ENCODE data around the gene LCN12.

GRCh38 chr9:136939996-136940525, 12.0 kb upstream of the LCN12 start:
- TF ChIP-seq, protein P1, sequence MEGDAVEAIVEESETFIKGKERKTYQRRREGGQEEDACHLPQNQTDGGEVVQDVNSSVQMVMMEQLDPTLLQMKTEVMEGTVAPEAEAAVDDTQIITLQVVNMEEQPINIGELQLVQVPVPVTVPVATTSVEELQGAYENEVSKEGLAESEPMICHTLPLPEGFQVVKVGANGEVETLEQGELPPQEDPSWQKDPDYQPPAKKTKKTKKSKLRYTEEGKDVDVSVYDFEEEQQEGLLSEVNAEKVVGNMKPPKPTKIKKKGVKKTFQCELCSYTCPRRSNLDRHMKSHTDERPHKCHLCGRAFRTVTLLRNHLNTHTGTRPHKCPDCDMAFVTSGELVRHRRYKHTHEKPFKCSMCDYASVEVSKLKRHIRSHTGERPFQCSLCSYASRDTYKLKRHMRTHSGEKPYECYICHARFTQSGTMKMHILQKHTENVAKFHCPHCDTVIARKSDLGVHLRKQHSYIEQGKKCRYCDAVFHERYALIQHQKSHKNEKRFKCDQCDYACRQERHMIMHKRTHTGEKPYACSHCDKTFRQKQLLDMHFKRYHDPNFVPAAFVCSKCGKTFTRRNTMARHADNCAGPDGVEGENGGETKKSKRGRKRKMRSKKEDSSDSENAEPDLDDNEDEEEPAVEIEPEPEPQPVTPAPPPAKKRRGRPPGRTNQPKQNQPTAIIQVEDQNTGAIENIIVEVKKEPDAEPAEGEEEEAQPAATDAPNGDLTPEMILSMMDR (IDR thresholded peaks at IDR 0.05) = no peak
- TF ChIP-seq POLR2AphosphoS5 (IDR thresholded peaks at IDR 0.05) (no peak), POLR2A (IDR thresholded peaks at IDR 0.05) (no peak), EP300 (IDR thresholded peaks at IDR 0.05) (no peak)

Measured in gastroesophageal sphincter (tissue), 3 donors.